H9 (cell line): Measurements from ENCODE around the gene FAM20A. TPM values are rescaled to one million over a fixed set of nuclear protein-coding genes. Genes with fewer than 3 reads are reported as not detected.

ENCODE experiments used
- DNase-seq: peaks from one replicate; pipeline ENCODE4 v3.0.0-alpha.2; 2017
- H2AFZ ChIP-seq: one replicate; pipeline ENCODE4 v1.6.1; 2013; ENCODE audit warnings: mild to moderate bottlenecking, low read length, control low read depth, moderate library complexity
- H2AK5ac ChIP-seq: 2 replicates; pipeline ENCODE4 v1.6.1; 2013; ENCODE audit warnings: low read length, control low read depth, mixed read lengths; ENCODE audit not compliant: insufficient read length
- H2BK120ac ChIP-seq: one replicate; pipeline ENCODE4 v1.6.1; 2013; ENCODE audit warnings: low read depth, mild to moderate bottlenecking, low read length, control low read depth, inconsistent platforms; ENCODE audit not compliant: poor library complexity, severe bottlenecking
- H2BK12ac ChIP-seq: 2 replicates; pipeline ENCODE4 v1.6.1; 2013; ENCODE audit warnings: low read length, control low read depth, mixed read lengths, low read depth; ENCODE audit not compliant: insufficient read length
- H2BK15ac ChIP-seq: 2 replicates; pipeline ENCODE4 v1.6.1; 2013; ENCODE audit warnings: low read depth, low read length, control low read depth
- H2BK20ac ChIP-seq: one replicate; pipeline ENCODE4 v1.6.1; 2013; ENCODE audit warnings: low read depth, mild to moderate bottlenecking, low read length, control low read depth, inconsistent platforms; ENCODE audit not compliant: poor library complexity, severe bottlenecking
- H2BK5ac ChIP-seq: 2 replicates; pipeline ENCODE4 v1.6.1; 2013; ENCODE audit warnings: low read length, control low read depth, mixed read lengths; ENCODE audit not compliant: insufficient read length
- H3K14ac ChIP-seq: 2 replicates; pipeline ENCODE4 v1.6.1; 2013; ENCODE audit warnings: low read length, control low read depth; ENCODE audit not compliant: insufficient read depth
- H3K18ac ChIP-seq: 2 replicates; pipeline ENCODE4 v1.6.1; 2013; ENCODE audit warnings: low read depth, mild to moderate bottlenecking, mixed read lengths, low read length, control low read depth; ENCODE audit not compliant: insufficient read length
- H3K23ac ChIP-seq: 2 replicates; pipeline ENCODE4 v1.6.1; 2013; ENCODE audit warnings: low read length, control low read depth, mixed read lengths, low read depth; ENCODE audit not compliant: insufficient read length
- H3K23me2 ChIP-seq: 2 replicates; pipeline ENCODE4 v1.6.1; 2013; ENCODE audit warnings: low read depth, mild to moderate bottlenecking, mixed read lengths, low read length, control low read depth; ENCODE audit not compliant: insufficient read length, poor library complexity, severe bottlenecking
- H3K27ac ChIP-seq: 2 replicates; pipeline ENCODE4 v1.5.1; 2013; ENCODE audit warnings: low read length, control low read depth, mixed read lengths, low read depth; ENCODE audit not compliant: insufficient read length
- H3K27me3 ChIP-seq: 2 replicates; pipeline ENCODE4 v1.6.1; 2013; ENCODE audit warnings: low read length, control low read depth, inconsistent platforms; ENCODE audit not compliant: insufficient read depth
- H3K4ac ChIP-seq: 2 replicates; pipeline ENCODE4 v1.6.1; 2013; ENCODE audit warnings: low read depth, mild to moderate bottlenecking, control low read depth, inconsistent platforms, low read length, moderate library complexity
- H3K4me1 ChIP-seq: 2 replicates; pipeline ENCODE4 v1.6.1; 2013; ENCODE audit warnings: low read length, control low read depth, inconsistent platforms; ENCODE audit not compliant: insufficient read depth
- H3K4me2 ChIP-seq: 2 replicates; pipeline ENCODE4 v1.6.1; 2013; ENCODE audit warnings: low read length, control low read depth, mixed read lengths; ENCODE audit not compliant: insufficient read length, insufficient read depth
- H3K56ac ChIP-seq: 2 replicates; pipeline ENCODE4 v1.6.1; 2013; ENCODE audit warnings: low read depth, mild to moderate bottlenecking, mixed read lengths, low read length, control low read depth; ENCODE audit not compliant: insufficient read length
- H3K79me1 ChIP-seq: 2 replicates; pipeline ENCODE4 v1.6.1; 2013; ENCODE audit warnings: low read depth, mild to moderate bottlenecking, moderate library complexity, low read length, control low read depth, inconsistent platforms; ENCODE audit not compliant: insufficient read depth, poor library complexity, severe bottlenecking
- H3K79me2 ChIP-seq: 2 replicates; pipeline ENCODE4 v1.6.1; 2013; ENCODE audit warnings: low read length, control low read depth, inconsistent platforms; ENCODE audit not compliant: insufficient read depth
- H3K9ac ChIP-seq: 2 replicates; pipeline ENCODE4 v1.6.1; 2013; ENCODE audit warnings: low read length, control low read depth, mixed read lengths; ENCODE audit not compliant: insufficient read length; ENCODE audit errors: extremely low read depth
- H3K9me3 ChIP-seq: one replicate; pipeline ENCODE4 v1.6.1; 2013; ENCODE audit warnings: low read depth, low read length, inconsistent platforms; ENCODE audit not compliant: control insufficient read depth
- H3T11ph ChIP-seq: one replicate; pipeline ENCODE4 v1.6.1; 2013; ENCODE audit warnings: mild to moderate bottlenecking, low read length, control low read depth, inconsistent platforms
- H4K20me1 ChIP-seq: one replicate; pipeline ENCODE4 v1.6.1; 2013; ENCODE audit not compliant: control insufficient read depth, insufficient read length, insufficient read depth
- H4K5ac ChIP-seq: 2 replicates; pipeline ENCODE4 v1.6.1; 2013; ENCODE audit warnings: low read depth, mild to moderate bottlenecking, mixed read lengths, low read length, control low read depth; ENCODE audit not compliant: insufficient read length
- H4K8ac ChIP-seq: replicated peaks from 2 replicates; pipeline ENCODE4 v1.6.1; 2013; ENCODE audit warnings: low read length, control low read depth, mixed read lengths, low read depth; ENCODE audit not compliant: insufficient read length
- H4K91ac ChIP-seq: 2 replicates; pipeline ENCODE4 v1.6.1; 2013; ENCODE audit warnings: low read depth, mild to moderate bottlenecking, moderate library complexity, mixed read lengths, low read length, control low read depth; ENCODE audit not compliant: insufficient read length
- H3K27ac Mint-ChIP-seq, 3 experiments: 2 replicates in 2 of 3; 3 replicates in 1 of 3; pipeline ENCODE4 v1.8.0; 2020 to 2021; ENCODE audit warnings: mixed read lengths in 3 of 3, mild to moderate bottlenecking in 1 of 3, moderate library complexity in 1 of 3
- H3K27me3 Mint-ChIP-seq: 2 replicates; pipeline ENCODE4 v1.8.0; 2021; ENCODE audit warnings: low read depth, mild to moderate bottlenecking, moderate library complexity, mixed read lengths
- H3K36me3 Mint-ChIP-seq, 3 experiments: 2 replicates in 2 of 3; 3 replicates in 1 of 3; pipeline ENCODE4 v1.8.0; 2020 to 2021; ENCODE audit warnings: low read depth in 3 of 3, mixed read lengths in 3 of 3; ENCODE audit not compliant: insufficient read depth in 1 of 3
- H3K4me1 Mint-ChIP-seq, 2 experiments: 2 replicates each; pipeline ENCODE4 v1.8.0; 2020; ENCODE audit warnings: mixed read lengths in 2 of 2
- H3K4me3 Mint-ChIP-seq, 2 experiments: 2 replicates in 1 of 2; 3 replicates in 1 of 2; pipeline ENCODE4 v1.8.0; 2020 to 2021; ENCODE audit warnings: mild to moderate bottlenecking in 2 of 2, mixed read lengths in 2 of 2, moderate library complexity in 1 of 2
- H3K9me3 Mint-ChIP-seq, 2 experiments: 2 replicates in 1 of 2; 3 replicates in 1 of 2; pipeline ENCODE4 v1.8.0; 2020; ENCODE audit warnings: mild to moderate bottlenecking in 2 of 2, mixed read lengths in 2 of 2, moderate library complexity in 1 of 2
- WGBS: extraction: QIAGEN DNeasy Blood & Tissue Kit; methylation state at CpG from one replicate; pipeline ENCODE4 v1.1.7; 2013; ENCODE audit warnings: missing lambda C conversion rate, low lambda C conversion rate, mixed read lengths; ENCODE audit not compliant: insufficient read length; ENCODE audit errors: extremely low coverage; 5-methylcytosine and 5-hydroxymethylcytosine counted together
- total RNA-seq: library from RNA; stranded (reverse); gene quantifications from 2 replicates; pipeline ENCODE4 v1.2.1, GENCODE V29; 2021
- TF ChIP-seq, protein P1 (sequence below): fragments of 200-600 bp; sonication (generic); conservative IDR thresholded peaks from 3 replicates; pipeline ENCODE4 v1.8.0; 2021; ENCODE audit warnings: antibody characterized with exemption, mild to moderate bottlenecking

Gene FAM20A
- total RNA-seq, 1 experiment from 2014 or later, result 34.4 TPM

DNA sequence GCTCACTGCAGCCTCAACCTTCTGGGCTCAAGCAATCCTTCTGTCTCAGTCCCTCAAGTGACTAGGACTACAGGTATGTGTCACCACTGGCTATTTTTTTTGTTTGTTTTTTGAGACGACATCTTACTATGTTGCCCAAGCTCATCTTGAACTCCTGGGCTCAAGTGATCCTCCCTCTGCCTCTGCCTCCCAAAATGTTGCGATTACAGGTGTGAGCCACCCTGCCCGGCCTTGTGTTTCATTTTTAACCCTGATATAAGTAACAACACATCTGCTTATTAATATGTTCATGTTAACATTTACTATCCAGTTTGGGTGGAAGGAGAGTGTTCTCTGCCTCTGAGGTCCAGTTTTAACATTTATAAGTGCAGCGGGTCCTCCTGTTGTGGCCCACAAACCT is 3.1 kb downstream of the FAM20A start:
- Mint-ChIP-seq H3K4me3 (peak overlapping the region in 1 of 2 experiments; percentile 94; a peak in 2 of 5 replicates), H3K36me3 (peaks cover 0 to 55% (median 31%) of the 10 kb centered on the region in 3 experiments; a peak in 5 of 7 replicates), H3K9me3 (no peaks in the 10 kb centered on the region), H3K27me3 (peaks cover 27% of the 10 kb centered on the region), H3K27ac (no peak overlapping the region; a peak in 1 of 7 replicates), H3K4me1 (peaks cover 35 to 49% of the 10 kb centered on the region in 2 experiments)
- Histone ChIP-seq H4K5ac (no peak overlapping the region), H4K20me1 (no peaks in the 10 kb centered on the region), H4K8ac (no peak overlapping the region), H3K18ac (no peak overlapping the region), H2BK120ac (no peak overlapping the region), H2BK20ac (no peak overlapping the region), H2AK5ac (no peak overlapping the region), H3K79me2 (0 out of 2 replicates have a peak, but pooled peaks cover 1% of the 10 kb centered on the region), H4K91ac (no peak overlapping the region), H3K9ac (no peak overlapping the region), H3K23ac (no peak overlapping the region), H3K79me1 (no peaks in the 10 kb centered on the region), H3K23me2 (peaks cover 7% of the 10 kb centered on the region), H2BK5ac (no peak overlapping the region), H2BK15ac (no peak overlapping the region), H3K27me3 (peaks cover 10% of the 10 kb centered on the region; the same call in 1 of the 2 replicates), H3K56ac (no peak overlapping the region), H2AFZ (no peak overlapping the region), H3K14ac (no peak overlapping the region), H3T11ph (no peak overlapping the region), H3K4me1 (0 out of 2 replicates have a peak, but pooled peaks cover 1% of the 10 kb centered on the region), H3K27ac (no peak overlapping the region), H3K4ac (no peak overlapping the region), H3K4me2 (no peak overlapping the region), H2BK12ac (no peak overlapping the region), H3K9me3 (no peaks in the 10 kb centered on the region)
- no peak for DNase-seq
- TF ChIP-seq, protein P1, sequence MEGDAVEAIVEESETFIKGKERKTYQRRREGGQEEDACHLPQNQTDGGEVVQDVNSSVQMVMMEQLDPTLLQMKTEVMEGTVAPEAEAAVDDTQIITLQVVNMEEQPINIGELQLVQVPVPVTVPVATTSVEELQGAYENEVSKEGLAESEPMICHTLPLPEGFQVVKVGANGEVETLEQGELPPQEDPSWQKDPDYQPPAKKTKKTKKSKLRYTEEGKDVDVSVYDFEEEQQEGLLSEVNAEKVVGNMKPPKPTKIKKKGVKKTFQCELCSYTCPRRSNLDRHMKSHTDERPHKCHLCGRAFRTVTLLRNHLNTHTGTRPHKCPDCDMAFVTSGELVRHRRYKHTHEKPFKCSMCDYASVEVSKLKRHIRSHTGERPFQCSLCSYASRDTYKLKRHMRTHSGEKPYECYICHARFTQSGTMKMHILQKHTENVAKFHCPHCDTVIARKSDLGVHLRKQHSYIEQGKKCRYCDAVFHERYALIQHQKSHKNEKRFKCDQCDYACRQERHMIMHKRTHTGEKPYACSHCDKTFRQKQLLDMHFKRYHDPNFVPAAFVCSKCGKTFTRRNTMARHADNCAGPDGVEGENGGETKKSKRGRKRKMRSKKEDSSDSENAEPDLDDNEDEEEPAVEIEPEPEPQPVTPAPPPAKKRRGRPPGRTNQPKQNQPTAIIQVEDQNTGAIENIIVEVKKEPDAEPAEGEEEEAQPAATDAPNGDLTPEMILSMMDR, result no peak
- no CpG with 5 or more reads among the region's 4 CpGs for WGBS
